Measurements from ENCODE around the gene ARHGEF7. TPM values are rescaled to one million over a fixed set of nuclear protein-coding genes. Genes with fewer than 3 reads are reported as not detected.
A peak's percentile ranks its signal among the peaks of the same experiment; 100 is the strongest.

The ARHGEF7 gene
- total RNA-seq, 4 donors from 2014 or later: 42.8 to 125 (median 61.1) TPM

- no peak overlapping the region for H3K4me3 ChIP-seq (ENCODE audit: low read depth, poor library complexity, severe bottlenecking)
- TF ChIP-seq POLR2A (IDR thresholded peaks at IDR 0.05): no peak
- TF ChIP-seq, protein P1, sequence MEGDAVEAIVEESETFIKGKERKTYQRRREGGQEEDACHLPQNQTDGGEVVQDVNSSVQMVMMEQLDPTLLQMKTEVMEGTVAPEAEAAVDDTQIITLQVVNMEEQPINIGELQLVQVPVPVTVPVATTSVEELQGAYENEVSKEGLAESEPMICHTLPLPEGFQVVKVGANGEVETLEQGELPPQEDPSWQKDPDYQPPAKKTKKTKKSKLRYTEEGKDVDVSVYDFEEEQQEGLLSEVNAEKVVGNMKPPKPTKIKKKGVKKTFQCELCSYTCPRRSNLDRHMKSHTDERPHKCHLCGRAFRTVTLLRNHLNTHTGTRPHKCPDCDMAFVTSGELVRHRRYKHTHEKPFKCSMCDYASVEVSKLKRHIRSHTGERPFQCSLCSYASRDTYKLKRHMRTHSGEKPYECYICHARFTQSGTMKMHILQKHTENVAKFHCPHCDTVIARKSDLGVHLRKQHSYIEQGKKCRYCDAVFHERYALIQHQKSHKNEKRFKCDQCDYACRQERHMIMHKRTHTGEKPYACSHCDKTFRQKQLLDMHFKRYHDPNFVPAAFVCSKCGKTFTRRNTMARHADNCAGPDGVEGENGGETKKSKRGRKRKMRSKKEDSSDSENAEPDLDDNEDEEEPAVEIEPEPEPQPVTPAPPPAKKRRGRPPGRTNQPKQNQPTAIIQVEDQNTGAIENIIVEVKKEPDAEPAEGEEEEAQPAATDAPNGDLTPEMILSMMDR (IDR thresholded peaks at IDR 0.05): no peak
- DNase-seq (ENCODE audit: low spot score in 2 of 2): peak in 1 of 2 donors; percentile 81
- intact Hi-C loops (cut with DNase I; ENCODE audit: low total_unique reads): no loop called here
- WGBS, 2 donors: 90 to 92% methylated on average over 32 of the region's 32 CpGs
Observed at GRCh38 chr13:111327730-111328573, 212.8 kb downstream of the ARHGEF7 start.

DNA sequence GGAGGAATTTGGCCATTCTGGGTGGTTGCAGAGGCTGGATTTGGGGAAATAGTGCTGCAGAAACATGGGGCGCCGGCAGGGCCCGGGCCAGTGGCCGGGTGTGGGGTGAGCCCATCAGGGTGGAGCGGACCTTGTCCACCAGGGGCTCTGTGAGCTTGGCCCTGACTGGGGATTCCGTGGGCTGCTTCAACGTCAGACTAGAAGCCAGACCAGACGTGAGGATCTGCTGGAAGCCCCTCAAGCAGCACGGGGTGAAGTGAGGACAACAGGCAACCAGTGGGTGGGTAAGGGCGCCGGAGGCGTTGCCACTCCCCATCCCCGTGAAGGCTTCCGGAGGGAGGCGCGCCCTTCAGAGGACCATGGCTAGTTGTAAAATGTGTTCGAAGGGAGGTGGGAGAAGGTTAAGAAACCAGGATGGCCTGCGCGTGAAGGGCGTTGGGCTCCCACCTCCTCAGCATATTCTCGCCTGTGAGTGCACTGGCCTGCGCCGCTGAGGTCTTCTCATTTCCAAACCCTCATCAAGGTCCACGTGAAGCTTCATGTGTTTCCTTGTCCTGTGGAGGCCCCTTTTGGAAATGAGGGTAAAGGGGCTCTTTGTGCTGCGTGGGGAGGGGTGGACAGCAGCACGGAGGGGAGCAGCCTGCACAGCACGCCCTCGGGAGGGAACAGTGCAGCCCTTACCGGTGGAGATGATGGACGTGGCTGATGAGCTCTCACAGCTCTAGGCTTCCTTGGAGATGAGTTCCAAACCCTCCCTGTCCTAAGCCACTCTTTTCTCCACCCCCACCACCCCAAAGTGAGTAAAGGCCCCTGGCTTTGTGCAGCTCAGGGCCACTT lies 213.7 kb downstream of the ARHGEF7 start:
- no peak for TF ChIP-seq POLR2A (IDR thresholded peaks at IDR 0.05)
- TF ChIP-seq, protein P1 (IDR thresholded peaks at IDR 0.05): no peak
- intact Hi-C loops (cut with DNase I; ENCODE audit: low total_unique reads): no loop called here
- H3K4me3 ChIP-seq (ENCODE audit: low read depth, poor library complexity, severe bottlenecking): no peak overlapping the region
- DNase-seq (ENCODE audit: low spot score in 2 of 2): peak in 1 of 2 donors; percentile 66
- WGBS, 2 donors: 88 to 89% methylated on average over 30 of the region's 30 CpGs

- no peak overlapping the region for H3K4me3 ChIP-seq (ENCODE audit: low read depth, poor library complexity, severe bottlenecking)
- TF ChIP-seq POLR2A (IDR thresholded peaks at IDR 0.05): no peak
- TF ChIP-seq, protein P1 (IDR thresholded peaks at IDR 0.05): no peak
- WGBS, 2 donors: 91 to 92% methylated on average over 7 of the region's 7 CpGs
- intact Hi-C loops (cut with DNase I; ENCODE audit: low total_unique reads): no loop called here
- peak in 1 of 2 donors; percentile 40 for DNase-seq (ENCODE audit: low spot score in 2 of 2)
Observed at GRCh38 chr13:111329641-111330040, 214.5 kb downstream of the ARHGEF7 start.

- intact Hi-C loops (cut with DNase I; ENCODE audit: low total_unique reads): no loop called here
- H3K4me3 ChIP-seq (ENCODE audit: low read depth, poor library complexity, severe bottlenecking): no peak overlapping the region
- TF ChIP-seq, protein P1 (IDR thresholded peaks at IDR 0.05): no peak
- no peak for TF ChIP-seq POLR2A (IDR thresholded peaks at IDR 0.05)
- 51% methylated on average over 11 of the region's 11 CpGs for WGBS, 2 donors
- no peak for DNase-seq (ENCODE audit: low spot score in 2 of 2)
Observed at GRCh38 chr13:111330066-111330610, 215.0 kb downstream of the ARHGEF7 start.

DNA sequence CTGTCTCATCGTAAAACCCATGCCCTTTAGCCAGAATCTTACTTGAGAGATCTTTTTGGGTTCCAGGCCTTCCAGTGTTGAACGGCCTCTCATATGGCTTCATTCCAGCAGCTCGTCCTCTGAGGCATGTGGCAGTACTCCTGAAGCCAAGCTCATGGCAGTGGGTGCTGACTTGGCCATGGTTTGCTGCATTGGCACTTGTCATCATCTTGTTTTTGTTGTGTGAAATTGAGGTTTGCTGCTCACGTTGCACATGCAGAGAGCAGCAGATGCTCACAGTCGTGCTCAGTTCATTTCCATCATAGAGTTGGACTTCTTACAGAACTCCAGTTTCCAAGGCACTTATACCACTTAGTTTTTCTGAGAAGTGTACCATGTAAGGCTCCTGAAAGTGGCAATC lies 220.2 kb downstream of the ARHGEF7 start:
- intact Hi-C loops (cut with DNase I; ENCODE audit: low total_unique reads): no loop called here
- TF ChIP-seq, protein P1 (IDR thresholded peaks at IDR 0.05): no peak
- no peak for TF ChIP-seq POLR2A (IDR thresholded peaks at IDR 0.05)
- peak in 1 of 2 donors; percentile 18 for DNase-seq (ENCODE audit: low spot score in 2 of 2)
- H3K4me3 ChIP-seq (ENCODE audit: low read depth, poor library complexity, severe bottlenecking): no peak overlapping the region
- 56% methylated on average over 5 of the region's 5 CpGs for WGBS, 2 donors

Measured in lower leg skin (tissue), 4 donors.